Islet of Langerhans (tissue), 1 donor: ENCODE data around the gene RHOV.

Experiments
- FAIRE-seq: peaks from one replicate; lab custom pipeline; 2011; peaks lifted over from hg19 to GRCh38; lab: Jason Lieb, UNC

Gene RHOV, protein sequence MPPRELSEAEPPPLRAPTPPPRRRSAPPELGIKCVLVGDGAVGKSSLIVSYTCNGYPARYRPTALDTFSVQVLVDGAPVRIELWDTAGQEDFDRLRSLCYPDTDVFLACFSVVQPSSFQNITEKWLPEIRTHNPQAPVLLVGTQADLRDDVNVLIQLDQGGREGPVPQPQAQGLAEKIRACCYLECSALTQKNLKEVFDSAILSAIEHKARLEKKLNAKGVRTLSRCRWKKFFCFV

DNA sequence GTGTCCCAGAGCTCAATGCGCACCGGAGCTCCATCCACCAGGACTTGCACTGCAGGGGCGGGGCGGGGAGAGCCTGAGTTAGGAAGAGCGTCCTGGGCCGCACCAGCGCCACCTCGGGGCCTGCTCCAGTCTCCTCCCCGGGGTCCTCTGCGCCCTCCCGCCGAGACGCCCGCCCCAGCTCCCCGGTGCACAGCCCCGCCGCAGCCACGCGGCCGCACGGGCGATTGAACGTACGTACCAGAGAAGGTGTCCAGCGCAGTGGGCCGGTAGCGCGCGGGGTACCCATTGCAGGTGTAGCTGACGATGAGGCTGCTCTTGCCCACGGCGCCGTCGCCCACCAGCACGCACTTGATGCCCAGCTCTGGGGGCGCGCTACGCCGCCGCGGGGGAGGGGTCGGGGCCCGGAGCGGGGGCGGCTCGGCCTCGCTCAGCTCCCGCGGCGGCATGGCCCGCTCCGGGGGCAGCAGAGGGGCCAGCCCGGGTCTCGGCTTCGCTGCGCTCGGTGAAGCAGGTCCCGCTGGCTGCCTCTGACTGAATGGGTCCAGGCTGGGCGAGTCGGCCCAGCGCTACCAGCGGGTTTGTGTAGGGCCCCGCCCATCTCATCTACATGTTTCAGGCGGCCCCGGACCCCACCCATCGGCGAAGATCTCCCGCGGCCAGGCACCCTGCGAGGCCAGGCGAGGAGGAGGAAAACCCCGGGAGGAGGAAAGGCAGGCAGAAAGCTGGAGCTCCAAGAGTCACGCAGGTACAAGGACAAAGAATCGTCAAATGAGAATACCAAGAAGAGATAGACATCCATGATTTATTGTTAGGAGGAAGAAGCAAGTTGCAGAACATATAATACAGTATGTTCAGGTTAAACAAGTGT lies at the start of gene RHOV:
RHOV (minus strand) TSS at position 541 of the 868 bp plus-strand sequence; CDS start at position 446, 95 bp downstream.
- FAIRE-seq, result no peak

DNA sequence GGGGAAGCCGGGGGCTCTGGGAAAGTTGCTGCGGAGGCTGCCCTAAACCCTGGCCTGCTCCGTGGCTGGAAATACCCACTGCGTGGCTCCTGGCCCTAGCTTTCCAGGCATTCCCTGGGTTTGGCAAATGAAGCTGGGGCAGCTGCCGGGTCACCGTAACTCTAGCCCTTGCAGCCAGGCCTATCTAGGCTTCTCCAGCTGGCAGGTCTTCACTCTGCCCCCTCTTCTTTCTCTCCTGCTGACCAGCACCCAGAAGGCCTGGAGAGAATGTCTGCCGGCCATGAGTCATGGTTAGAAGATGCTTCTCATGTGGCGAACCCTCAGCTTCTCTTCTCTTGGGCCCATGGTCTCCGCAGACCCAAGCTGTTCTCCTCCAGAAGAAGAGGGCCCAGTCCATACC lies 49.5 kb upstream of the RHOV start:
- no peak for FAIRE-seq

DNA sequence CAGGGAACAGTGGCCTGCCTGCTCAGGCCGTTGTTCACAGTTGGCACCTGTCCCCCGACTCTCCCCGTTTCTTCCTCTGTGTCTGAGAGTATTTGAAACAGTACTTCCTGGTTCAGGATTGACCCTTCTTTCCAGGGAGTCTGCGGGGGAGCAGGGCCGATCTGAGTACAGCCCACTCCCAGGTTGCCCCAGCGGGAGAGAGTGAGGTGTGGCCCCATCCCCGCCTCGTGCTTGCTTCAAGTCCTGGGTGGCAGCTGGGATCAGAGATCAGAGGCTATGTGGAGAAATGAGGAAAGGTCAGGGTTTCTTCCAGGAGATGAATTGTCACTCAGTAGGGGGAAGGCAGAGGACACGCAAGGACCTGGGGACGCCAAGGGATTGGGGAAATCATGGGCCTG lies 48.6 kb upstream of the RHOV start:
- no peak for FAIRE-seq

DNA sequence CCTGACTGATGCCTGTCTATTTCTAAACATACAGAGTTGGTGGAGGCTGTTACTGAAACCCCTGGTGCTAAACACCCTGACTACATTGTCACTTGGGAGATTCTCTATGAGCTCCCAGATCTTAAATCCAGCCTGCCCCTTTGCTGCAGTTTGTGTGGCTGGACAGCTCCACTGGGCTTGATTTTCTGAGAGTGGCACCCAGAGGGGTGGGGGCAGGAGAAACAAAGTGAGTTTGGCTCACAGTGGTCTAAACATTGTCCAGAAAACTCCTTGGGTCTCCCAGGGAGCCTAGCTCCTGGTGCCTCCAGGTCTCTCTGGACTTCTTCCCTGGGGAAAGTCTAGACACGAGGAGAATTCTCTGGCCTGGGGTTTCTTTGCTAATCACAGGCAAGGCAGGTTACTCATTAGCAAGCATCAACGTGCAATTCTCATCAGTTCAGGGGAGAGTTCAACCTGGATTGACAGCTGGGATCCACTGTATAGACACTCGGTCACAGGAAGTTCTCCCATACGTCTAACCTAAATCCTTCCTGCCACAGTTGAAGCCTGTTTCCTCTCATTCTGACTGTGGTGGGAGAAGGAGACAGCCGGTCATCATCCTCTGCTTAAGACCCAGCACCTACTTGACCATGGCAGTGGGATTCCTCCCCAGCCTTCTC lies 48.0 kb upstream of the RHOV start:
- FAIRE-seq, result no peak

DNA sequence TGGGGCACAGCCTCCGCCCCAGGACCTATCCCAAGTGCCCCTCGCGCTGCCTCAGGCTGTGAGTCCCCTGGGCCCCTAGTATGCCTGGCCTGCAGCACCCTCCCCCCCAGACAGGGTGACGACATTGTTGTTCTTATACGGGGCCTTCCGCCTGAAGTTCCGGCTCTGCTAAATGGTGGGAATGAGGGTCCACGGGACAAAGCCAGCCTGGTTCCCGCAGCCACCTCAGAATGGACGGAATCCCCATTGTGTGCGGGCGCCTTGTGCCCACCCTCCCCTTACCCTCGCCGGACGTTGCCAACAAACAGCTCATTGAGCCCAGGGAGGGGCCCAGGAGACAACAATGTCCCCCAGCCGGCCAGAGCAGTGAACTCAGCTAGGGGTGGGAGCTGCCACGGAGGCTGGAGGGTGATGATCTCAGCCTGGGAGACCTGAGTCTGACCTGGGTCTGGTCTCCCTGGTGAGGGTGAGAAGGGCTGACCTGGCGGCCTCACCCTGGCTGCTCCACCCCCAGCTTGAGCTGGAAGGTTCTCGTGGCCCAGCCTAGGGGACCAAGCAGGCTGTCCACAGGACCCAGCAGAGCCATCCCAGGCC lies 44.9 kb upstream of the RHOV start:
- no peak for FAIRE-seq

DNA sequence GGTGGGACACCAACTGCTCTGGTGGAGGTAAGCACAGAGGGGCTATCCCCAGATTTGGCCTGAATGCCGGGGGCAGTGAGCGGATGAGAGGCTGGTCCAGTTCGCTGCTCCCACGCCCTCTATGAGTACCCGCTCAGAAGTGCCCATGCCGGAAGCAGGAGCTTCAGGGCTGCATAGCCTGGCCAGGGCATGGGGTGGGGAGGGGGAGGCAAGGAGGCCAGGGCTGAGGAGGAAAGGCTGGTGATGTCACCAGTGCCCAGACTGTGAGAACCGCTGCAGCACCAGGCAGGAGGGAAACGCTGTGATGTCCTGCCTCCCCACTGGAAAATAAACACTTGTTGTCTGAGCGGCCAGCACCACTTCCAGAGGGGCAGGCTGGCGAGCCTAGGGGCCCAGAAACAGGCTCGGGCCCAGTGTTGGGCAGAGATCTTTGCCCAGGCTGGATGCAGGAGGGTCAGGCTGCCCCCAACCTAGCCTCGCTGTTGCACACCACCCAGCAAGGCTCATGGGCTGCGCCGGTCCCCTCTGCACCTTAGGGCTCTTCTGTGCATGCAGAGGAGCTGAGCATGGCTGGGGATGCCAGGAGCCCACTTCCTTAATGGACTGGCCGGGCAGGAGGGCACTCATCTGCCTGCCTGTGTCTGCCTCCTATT lies 44.2 kb upstream of the RHOV start:
- no peak for FAIRE-seq

DNA sequence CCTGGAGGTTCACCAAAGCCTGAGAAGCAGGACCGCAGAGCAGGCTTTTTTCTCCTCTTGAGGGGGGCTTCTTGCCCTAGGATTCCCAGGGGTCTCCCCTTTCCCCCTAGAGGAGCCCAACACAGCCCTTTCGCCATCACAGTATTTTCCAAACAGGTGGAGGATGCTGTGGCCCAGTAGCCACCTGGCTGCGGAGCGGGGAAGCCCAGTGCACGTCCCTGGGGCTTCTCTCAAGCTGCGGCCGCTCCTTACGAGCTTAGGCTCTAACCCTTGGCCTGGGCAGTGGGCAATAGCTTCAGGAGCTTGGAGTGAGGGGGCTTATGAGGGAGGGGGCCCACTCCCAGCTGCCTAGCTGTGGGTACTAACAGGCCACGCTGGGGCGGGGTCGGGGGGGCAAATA lies 43.6 kb upstream of the RHOV start:
- FAIRE-seq, result no peak

DNA sequence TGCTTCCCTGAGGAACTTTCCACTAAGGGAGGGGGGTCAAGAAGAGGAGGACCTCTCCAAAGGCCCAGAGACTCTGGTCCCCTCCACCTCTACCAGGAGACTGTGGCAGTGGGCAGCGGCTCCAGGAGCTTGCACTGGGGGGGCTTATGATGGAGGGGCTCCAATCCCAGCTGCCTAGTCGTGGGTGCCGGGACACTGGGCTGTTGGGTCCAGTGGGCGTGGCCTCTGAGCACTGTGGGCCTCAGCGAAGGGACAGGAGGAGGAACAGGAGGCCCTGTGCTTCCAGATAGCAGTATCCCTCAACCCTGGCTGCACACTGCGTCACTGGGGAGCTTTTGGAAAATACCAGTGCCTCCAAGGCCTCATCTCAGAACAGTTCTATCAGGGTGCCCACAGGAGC lies 41.6 kb upstream of the RHOV start:
- no peak for FAIRE-seq

DNA sequence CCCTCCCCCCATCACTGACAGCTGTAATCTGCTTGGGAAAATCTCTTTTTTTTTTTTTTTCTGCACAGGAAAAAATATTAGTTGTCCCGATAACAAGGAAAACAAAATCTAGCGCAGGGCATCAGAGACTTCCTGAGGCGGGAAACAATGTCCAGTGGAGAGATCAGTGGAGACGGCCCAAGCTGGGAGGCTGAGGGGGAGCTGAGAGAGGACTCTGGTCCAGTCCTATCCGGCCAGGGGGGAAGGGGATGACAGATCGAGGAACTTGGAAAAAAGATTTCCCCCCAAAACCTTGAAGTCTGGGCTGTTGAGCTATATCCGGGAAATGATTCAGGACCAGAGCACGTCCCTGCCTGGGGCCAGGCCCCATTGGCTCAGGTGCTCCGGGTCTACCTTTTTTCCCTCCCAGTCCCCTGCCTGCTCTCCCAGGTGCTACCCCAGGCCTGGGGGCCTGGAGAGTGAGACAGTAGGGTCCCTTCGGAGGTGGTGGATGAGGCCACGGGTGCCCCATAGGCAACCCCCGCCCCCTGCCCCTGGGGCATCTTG lies 41.2 kb upstream of the RHOV start:
- no peak for FAIRE-seq

DNA sequence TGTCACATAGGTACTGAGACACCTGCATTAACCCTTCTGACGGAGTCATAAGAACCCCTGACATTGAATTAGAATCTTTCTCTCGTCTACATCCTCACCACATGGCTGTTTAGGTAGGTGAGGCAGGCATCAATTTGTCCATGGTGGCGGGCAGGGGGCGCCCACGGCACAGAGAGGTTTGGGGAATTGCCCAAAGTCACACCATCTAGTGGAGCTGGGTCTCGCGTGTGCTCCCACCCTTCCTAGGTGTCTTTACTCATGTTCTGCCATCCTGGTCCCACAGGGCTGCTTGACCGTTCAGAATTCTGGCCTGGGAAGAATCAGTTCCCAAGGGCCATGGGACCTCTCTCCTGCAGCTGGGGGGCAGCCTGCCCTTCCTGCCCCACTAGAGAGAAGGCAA lies 40.5 kb upstream of the RHOV start:
- no peak for FAIRE-seq

DNA sequence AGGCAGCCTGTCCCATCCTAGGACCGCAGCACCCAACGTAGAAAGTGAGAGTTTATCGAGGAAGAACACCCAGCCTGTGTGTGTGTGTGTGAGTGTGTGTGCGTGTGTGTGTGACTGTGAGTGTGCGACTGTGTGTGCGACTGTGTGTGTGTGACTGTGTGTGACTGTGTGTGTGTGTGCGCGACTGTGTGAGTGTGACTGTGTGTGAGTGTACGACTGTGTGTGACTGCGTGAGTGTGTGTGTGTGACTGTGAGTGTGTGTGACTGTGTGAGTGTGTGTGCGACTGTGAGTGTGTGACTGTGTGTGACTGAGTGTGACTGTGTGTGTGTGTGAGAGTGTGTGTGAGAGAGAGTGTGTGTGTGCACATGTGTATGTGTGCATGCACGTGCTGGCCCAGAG lies 40.0 kb upstream of the RHOV start:
- FAIRE-seq, result no peak

DNA sequence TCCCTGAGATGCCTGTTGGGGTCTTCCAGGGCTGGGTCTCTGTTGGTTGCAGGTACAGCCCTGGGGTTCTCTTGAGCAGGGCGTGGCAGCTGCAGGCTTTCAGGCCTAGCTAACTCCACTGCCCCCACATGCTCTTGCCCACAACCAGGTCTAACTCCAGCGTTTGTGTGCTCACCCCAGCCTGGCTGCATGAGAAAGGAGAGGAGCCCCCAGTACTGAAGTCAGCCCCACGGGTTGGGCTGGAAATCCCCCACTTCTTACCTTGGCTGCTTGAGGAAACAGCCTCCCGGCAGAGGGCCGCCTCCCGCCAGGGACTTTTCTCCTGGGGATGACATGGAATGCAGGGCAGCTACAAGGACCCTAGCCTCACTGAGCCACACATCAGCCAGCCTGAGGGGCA lies 38.4 kb upstream of the RHOV start:
- no peak for FAIRE-seq

DNA sequence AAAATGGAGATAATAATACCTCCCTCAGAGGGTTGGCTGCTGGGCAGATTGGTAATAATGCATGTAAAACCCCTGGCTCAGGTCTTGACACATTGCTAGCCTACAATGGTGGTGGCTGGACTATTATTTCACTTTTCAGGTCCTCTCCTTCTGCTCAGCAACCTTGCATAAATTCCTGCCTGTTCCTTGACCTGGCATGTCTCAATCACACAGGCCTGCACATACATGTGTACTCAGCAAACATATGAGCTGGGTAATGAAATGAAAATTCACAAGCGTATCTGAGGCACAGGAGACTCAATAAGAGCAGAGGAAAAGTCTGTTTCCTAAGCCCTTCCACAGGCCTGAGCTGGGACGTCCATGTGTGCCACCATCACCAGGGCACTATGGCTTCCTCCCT lies 37.7 kb upstream of the RHOV start:
- FAIRE-seq, result no peak

DNA sequence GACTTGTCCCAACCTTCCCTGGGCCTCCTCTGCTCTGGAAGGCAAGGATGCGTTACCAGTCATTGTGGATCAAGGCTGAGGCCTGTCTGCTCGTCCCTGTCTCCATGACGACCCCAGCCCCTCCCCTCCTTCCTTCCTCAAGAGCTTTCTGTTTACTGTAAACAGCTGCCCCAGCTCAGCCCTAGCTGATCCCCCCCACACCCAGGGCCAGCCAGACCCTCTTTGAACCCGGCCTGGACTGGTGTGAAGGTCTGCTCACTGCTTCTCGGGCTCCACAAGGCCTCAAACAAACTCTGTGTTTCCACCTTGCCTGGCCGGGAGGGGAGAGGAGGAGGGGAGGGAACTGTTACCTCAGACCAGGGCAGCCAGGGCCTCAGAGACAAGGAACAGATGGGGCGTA lies 37.1 kb upstream of the RHOV start:
- FAIRE-seq, result no peak

DNA sequence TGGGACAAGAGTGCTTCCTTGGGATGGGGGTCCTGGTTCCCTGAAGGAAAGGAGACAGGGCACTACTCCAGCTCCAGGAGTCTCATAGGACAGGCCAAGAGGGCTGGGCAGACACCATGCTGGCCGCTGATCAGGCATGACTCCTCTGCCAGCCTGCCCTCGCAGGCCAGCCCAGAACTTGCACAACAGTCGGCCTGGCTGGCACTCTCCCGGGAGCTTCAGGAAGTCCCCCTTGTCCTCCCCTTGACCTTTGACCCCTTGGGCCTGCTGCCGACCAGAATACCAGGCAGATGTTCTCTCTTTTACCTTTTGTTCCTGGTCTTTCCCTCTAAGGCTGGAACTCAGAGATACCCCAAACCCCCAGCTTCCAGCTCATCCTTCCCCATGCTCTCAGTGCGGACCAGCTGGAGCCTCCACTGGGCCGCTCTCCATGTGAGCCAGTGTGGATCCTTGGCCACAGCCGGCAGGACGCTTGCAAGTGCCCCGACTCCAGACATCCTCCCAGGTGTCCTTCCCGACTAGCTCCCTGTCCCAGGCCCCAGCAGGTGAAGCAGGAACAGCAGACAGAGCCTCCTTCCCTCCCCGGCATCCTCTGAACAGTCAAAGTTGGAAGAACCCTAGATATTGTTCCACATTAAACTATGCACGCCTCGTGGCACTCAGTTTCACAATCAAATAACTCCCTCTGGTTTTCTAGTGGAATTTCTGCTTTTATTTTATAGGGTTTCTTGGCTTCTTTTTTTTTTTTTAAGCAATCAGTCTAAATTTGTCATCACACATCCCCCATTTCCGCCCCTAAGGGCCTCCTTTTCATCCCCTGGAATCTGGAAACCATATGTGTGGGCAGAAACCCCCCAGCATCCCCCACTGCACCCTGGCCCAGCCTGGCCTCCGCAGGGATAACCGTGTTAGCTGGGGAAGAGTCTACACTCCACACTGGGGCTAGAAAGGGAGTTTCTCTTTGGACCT lies 35.9 kb upstream of the RHOV start:
- FAIRE-seq, result no peak

DNA sequence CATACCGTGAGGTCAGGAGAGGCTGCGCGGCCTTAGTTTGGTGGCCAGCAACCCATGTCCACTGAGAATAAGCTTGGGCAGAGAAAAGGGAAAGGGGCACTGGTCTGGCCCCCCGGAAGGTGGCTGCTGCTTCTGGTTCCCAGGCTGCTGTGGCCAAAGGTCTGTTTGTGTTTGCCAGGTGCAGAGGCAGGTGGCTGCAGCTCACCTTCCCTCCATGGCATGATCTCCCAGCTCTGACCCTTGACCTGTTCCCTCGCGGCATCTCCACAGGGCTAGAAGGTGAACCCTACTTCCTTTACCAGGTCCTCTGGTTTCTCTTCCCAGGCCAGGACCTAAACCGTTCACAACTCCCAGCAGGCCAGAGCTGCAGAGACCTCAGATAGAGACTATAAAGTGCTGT lies 34.1 kb upstream of the RHOV start:
- FAIRE-seq, result no peak

DNA sequence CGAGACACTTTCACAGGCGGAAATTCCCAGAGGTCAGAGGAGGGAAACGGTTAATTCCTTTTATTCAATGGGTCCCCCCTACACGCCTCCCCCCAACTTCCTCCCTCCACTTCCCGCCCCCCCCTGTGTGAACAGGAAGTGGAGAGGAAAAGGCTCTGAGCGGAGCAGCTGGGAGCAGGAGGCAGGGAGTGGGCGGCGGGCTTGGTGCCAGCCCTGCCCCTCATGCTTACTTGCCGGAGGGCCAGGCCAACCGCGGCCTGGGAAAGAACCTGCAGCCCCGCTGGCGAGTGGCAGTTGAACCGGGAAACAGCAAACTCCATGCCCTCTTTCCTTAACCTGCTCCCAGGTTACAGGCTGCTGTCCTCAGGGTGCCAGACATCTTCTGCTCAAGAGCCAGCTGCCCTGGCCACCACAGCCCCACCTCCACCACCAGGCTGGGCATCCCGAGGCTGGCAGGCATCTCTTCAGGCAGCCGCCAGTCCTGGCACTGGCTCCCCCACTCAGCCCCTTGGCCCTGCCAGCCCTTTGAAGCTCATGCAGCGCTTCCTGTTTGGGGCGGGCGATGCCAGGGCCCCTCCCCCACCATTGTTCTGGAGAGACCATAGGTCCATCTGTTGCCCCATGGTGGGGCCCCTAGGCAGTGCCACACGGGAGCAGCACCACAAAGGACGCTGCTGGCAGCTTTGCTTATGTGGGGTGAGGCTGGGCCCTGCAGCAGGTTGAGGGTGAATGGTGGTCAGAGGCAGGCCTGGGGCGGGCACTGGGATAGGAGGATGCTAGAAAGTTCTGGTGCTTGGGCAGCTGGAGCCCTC lies 33.2 kb upstream of the RHOV start:
- no peak for FAIRE-seq

DNA sequence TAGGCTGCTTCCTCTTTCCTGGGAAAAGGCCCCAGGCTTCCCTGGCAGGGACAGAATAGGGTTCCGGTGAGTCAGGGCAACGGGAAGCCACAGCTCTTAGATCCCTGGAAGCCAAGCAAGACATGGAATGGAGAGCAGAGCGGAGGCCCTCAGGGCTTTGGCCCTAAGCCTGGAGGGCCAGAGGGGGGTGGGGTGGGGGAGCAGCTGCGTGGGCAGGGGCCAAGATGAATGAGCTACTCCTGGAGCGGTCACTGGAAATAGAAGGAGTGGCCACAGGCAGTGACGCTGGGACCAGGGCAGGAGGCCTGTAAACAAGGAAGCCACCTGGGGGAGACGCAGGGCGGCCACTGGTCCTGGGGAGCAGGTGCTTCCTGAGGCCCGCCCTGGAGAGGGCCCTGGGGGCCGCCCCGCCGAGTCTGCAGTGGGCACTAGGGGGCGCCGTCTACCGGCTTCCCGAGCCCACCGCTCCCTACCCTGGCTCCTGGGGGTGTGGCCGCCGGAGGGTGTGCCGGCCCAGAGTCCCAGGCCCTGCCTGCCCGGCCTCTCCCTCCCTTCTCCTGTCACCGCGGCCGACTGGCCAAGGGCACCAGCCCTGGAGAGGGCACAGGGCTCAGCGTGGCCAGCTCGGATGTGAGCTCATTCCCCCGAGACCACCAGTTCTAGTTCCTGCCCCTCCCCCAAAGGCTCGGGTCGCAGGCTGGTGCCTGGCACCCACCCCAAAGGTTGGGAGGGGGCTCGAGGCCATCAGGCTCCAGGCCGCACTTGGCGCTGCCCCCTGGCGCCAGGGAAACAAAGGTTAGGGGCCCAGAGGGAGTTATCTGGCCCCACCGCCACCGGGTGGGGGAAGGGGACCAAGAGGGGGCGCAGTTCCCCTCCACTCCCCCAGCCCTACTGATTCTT lies 32.3 kb upstream of the RHOV start:
- no peak for FAIRE-seq
